GM18499 (cell line): ENCODE results near the gene PODXL.
A peak's percentile ranks its signal among the peaks of the same experiment; 100 is the strongest.

ENCODE experiments used
- ATAC-seq: cut with Tn5 transposase; IDR thresholded peaks from one replicate; pipeline ENCODE4 v1.9.1; 2021; ENCODE audit warnings: moderate number of reproducible peaks; ENCODE audit not compliant: insufficient read depth, unreplicated experiment

The PODXL gene

DNA sequence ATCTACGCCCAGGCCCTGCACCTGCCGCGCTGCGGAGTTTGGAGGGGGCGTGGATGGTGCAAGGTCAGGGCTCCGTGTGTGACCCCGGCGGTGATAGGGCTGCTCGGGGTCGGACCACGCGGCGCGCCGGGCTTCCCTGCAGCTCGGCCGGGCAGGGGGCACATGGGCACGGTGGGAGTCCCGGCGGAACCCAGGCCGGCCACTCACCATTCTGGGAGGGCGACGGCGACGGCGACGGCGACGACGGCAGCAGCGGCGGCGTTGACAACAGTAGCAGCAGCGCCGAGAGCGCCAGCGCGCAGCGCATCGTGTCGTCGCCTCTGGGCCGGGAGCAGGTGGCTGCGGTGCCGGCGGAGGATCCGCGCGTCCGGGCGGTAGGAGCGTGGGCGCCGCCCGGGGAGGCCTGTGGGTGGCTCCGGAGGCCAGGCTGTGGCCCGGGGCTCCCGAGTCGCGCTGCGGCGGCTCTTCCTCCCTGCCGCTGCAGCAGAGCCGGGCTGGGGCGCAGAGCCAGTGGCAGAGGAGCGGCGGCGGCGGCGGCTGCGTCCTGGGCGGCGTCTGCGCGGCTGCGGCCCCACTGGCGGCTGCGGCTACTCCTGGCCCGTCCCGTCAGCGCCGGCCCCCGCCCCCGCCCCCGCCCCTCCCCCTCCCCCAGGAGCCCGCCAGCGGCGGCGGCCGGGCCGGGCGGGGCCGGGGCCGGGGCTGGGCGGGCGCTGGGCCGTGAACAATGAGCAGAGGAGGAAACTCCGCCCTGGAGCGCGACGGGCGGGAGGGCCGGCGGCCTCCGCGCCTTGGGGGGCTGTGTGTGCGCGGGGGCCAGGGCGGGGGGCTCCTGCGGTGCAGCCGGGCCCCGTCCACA, at the start of gene PODXL:
Gene PODXL, minus strand, starts transcription at position 576 of the 856 bp plus-strand sequence. Its CDS starts 269 bp downstream, at position 307.
- ATAC-seq = peak; percentile 38

DNA sequence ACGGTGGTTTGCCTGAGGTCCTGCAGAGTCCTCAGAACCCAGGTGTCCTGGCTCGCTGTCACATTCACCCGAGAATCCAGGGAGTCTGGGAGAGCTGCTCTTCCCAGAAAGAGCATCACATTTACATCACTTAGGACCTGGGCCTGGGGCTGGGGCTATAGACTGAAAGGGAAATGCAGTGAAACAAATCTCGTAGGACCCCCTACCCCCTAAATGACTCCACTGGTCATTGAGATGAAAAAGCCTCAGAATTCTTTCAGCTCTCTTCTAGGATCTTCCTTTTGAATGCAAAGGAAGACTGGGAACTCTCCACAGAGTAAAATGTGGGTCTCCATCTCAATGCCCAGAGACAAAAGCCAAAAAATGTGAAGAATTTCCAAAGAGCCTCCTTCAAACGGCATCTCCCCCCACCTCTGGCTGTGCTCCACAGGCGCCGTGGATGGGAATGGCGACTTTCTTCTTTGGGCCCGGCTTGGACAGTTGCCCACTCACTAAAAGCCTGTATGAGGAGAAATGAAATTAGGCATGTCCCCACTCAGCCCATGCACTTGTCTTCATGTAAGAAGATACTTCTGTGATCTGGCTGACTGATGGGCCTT, 49.0 kb upstream of the PODXL start:
- no peak for ATAC-seq

DNA sequence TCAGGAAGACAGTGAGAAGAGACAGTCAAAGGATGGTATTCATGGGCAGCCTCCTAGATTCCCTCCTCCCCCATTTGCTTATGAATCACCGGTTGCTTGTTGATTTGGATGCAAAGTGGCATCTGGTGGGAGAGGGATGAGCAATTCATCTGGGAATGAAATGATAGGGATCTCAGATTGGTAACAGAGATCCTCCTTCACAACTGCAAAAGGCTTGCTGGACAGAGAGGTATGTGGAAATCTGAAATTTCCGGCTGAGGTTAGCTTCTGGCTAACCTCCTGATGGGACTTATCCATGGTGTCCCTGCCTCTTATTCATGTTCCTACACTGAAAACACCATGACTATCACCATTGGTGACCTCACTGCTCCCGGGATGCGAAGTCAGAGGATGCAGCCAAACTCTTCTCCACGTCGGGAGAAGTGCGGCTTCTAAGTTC, 48.4 kb upstream of the PODXL start:
- no peak for ATAC-seq

DNA sequence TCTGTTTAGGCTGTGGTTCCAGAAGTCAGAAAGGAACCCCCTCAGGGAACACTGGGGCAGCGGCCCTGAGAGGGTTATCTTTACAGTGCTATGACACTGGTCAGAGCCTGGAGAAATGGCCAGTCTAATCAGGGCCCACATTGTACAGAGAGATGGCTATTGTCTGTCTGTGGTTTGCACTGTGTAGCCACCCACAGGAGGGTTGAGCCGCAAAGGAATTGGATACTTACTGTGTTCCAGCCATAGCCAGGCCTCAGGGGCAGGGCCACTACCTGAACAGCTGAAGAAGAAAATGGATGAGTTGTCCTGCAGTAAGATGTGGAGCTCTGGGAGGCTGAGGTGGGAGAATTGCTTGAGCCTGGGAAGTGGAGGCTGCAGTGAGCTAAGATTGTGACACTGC, 47.5 kb upstream of the PODXL start:
- ATAC-seq = no peak

DNA sequence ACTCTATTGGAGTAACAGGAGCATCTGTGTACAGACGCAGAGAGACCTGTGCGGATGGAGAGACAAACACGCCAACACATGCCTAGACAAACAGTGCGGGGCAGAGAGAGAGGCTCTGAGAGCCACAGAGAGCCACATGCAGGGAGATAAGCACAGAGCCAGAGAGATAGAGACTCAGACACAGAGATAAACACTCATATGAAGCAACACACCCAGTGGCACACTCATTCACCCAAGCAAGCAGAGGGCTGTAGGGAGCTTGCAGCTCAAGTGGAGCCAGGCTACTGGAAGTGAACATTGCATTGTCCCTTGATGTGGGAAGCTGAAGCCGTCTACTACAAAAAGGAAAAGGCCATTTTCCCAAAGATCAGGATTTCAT, 46.6 kb upstream of the PODXL start:
- ATAC-seq = no peak

DNA sequence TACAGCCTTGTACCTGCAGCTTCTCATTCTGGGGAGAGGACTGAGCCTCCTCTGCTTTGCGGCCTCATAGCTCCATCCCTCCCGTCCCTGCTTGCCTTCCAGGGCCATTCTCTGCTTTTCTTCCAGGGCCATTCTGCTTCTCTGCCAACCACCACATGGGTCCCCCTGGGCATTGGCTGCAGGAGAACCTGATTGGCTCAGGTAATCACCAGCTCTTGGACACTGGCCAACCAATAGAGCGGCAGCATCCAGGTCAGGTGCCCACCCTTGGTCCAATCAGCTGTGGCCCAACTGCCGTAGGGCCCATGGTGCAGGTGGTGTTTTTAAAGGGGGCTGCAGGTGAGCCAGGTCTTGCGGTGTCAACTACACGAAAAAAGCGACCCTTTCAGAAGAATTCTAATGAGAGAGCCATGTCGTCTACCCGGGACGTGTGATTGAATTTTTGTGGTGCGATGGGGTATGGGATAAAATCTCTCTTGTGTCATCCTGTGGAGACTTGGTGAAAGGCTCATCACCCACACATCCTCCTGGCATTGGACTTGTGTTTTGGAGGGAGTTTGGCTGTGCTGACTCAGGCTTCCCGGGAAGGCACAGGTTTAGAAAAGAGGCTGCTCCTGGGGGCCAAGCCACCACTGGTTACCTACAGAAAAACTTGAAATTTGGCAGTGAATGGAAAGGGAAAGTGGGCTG, 46.0 kb upstream of the PODXL start:
- ATAC-seq = no peak

DNA sequence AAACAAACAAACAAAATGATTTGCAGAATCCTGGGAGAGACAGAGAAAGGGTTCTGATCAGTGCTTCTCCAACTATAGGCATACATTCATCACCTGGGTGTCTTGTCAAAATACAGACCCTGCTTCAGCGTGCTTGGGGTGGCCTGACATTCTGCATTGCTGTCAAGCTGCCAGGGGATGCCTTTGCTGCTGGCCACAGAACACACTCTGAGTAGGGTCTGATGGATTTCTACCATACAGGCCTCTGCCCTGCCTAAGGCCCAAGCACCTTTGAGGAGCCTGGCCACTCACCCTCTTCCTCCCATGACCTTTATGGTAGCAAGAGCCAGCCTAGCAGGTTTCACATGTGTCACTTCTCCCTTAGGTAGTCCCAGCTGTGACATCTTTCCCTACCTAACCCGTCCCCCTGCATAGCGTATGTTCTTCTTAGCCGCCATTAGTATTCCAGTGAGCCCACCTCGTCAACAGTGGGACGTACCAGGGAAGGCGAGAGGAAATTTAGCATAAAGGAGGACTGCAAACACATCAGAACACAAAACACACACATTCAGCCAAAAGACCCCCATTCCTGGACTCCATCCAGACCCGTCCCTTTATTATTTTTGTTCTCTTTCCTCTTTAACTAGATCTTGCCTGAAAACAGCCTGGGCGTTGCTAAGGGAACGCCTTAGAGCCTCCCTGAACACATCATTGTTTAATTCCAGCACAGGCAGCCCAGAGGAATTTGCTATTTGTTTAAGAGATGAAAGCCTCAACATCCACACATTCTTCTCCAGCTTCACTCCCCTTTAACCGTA, 43.9 kb upstream of the PODXL start:
- ATAC-seq = no peak

DNA sequence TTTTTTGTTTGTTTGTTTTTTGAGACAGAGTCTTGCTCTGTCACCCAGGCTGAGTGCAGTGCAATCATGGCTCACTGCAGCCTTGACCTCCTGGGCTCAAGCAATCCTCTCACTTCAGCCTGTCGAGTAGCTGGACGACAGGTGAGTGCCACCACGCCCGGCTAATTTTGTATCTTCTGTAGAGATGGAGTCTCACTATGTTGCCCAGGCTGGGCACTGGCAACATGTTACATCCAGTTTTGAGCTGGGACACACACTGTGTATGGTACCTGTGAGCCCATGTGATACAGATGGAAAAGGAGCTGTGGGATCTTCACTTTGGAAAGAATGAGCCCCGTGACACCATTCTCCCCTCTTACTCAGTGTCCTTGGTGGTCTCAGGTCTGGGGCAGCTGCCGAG, 40.4 kb upstream of the PODXL start:
- ATAC-seq = no peak

DNA sequence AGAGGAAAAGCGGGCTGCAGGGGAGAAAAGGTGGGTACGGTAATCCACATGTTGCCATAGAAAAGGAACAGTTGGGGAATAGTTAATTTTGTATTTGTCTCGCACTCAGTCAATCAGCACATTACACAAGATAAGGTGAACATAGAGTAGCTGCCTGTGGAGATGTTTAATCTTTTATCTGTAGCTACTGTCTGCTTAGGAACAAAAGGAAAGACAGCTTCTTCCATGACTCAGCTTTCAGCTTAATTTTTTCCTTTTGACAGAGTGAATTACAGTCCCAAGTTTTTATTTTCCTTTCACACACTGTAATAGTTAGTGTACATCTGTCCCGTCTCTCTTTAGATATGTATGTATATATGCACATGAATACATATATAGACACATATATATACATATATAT, 39.3 kb upstream of the PODXL start:
- ATAC-seq = no peak

DNA sequence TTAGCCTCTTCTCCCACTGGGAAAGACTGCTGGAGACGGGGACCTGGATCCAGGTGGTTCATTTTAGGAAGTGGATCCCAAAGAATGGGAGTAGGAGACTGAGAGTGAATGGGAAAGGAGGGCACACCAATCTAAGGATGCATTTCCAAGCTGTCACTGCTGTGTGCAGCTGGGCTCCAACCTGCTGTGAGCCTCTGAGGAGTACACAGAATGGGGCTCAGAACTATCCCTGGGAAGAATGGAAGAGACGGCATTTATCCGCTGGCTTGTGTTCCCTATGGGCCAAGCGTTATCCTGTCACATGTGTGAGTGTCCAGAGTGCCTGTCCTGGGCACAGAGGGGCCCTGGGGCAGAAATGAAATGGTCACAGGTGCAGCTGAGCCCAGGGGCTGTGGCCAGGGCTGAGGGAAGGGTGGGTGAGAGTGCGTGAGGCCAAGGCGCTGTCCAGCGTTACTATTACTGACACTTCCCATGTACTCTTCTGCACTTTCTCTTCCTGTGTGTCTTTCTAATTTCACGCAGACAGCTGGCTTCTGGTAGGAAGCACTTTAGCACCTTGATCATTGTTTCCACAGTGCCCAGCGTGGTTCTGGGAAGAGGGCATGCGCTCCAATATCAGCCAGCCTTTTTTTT, 35.4 kb upstream of the PODXL start:
- ATAC-seq = no peak

DNA sequence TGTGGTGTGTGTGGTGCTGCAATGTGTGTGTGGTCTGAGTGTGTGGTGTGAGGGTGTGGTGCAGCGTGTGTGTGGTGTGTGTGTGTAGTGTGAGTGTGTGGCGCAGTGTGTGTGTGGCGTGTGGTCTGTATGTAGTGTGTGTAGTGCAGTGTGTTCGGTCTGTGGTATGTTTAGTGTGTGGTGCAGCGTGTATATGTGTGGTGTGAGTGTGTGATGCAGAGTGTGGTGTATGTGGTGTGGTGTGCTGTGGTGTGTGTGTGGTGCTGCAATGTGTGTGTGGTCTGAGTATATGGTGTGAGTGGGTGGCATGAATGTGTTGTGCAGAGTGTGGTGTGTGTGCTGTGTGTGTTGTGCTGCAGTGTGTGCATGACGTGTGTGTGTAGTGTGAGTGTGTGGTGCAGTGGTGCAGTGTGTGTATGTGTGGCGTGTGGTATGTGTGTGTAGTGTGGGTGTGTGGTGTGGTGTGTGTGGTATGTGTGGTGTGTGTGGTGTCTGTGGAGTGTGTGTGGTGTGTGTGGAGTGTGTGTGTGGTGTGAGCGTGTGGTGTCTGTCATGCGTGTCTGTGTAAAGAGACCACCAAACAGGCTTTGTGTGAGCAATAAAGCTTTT, 31.0 kb upstream of the PODXL start:
- ATAC-seq = no peak

DNA sequence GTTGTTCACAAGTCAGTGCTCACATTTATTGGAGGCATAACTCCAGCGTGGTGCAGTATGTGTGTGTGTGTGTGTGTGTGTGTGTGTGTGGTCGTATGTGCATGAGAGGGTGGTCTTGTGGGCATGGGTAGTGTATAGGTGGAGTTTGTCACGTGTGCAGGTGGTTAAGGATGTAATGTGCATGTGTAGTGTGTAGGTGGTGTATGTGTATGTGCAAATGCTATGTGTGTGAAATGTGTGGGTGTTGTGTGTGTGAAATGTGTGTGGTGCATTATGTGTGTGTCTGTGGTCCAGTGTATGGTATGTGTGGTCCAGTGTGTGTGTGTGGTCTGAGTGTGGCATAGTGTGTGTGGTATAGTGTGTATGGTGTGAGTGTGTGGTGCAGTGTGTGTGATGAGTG, 30.3 kb upstream of the PODXL start:
- no peak for ATAC-seq

DNA sequence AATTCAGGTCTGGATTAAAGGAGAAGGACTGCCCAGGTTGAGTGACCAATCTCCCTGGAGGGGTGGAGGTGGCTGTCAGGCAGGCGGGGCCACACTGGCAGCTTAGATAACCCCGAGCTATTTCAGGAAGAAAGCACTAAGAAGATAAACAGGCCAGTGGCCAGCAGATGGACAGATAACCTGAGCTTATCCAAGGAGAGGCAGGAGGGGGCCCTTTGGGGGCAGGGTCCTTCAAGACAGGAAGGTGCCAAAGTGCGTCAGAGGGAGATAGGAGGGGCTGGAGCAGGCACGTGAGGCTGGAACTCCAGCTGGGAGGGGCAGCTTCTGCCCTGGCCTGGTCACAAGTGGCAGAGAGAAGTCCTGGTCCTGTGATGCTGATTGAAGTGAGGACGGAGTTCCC, 29.8 kb upstream of the PODXL start:
- no peak for ATAC-seq

DNA sequence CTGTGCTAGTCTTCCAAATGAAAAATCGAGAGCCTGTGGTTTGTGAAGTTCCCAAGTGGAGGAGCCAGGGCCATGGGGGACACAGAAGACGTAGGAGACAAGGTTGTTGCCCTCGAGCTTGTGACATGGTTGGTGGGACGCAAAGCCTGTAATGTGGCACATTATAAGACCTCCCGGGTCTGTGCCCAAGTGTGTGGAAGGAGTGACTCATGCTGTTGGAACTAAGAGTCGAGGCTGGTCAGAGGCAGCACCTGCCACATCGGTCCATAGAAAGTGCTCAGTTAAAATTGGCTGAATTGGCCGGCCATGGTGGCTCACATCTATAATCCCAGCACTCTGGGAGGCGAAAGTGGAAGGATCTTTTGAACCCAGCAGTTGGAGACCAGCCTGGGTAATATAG, 27.0 kb upstream of the PODXL start:
- no peak for ATAC-seq

DNA sequence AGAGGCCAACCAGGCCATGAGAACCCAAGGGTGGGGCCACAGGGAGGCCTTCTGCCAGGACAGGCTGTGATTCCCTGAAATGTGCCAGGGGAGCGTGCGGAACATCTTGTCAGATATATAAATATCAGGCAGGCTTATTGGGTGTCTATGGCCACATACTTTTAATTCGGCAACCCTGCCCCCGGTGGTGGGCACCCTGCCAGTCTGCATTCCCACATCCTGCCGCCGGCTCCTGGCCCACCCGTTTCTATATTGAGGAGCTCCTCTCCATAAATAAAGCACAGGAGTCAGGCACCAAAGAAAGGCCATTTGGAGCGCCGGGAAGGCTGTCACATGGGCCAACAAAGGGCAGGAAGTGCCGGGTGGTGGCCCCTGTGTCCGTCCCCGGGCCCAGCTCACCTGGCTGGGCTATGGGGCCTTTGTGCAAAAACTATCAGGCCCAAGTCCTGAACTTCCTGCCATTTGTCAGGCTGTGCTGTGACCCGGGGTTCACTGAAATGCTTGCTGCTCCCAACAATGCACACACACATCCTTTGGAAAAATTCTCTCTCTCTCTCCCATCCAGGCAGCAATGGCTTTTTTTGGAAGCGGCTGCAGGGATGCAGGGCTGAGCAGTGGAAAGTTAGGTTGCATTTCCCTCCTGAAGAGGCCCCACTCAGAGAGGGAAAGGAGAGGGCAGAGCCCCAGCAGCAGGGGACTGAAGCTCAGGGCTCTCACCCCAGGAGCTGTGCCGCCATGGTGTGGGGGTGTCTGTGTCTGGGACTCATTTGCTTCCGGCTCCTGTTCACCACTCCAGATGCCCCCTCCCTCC, 25.0 kb upstream of the PODXL start:
- ATAC-seq = no peak

DNA sequence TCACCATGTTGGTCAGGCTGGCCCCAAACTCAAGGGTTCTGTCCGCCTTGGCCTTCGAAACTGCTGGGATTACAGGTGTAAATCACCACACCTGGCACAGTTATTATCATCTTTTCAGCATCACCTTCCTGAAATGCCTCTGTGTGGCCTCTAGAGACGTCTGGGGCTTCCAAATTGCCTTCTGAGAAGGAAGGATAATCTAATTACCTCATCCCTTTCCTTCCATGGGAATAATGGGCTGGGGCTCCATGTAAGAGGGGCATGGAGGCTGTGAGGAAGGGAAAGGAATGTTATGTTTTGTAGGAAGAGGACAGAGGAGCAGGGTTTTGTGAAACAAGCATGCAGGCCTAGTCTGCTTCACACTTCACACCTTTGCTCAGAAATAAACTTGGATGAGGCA, 22.2 kb upstream of the PODXL start:
- no peak for ATAC-seq

DNA sequence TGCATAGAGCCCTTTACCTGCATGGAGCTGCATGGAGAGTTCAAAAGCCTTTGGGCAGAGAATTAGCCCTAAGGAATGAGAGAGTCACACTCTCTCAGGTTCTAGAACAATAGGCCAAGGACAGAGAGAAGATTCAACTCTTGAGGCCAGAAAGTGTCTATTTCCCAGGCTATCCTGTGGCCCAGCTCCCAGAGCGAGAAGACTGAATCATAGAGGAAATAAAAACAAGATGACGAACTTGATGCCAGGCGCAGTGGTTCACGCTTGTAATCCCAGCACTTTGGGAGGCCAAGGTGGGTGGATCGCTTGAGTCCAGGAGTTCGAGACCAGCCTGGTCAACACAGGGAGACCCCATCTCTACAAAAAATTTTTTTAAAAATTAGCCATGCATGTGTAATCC, 18.3 kb upstream of the PODXL start:
- no peak for ATAC-seq

DNA sequence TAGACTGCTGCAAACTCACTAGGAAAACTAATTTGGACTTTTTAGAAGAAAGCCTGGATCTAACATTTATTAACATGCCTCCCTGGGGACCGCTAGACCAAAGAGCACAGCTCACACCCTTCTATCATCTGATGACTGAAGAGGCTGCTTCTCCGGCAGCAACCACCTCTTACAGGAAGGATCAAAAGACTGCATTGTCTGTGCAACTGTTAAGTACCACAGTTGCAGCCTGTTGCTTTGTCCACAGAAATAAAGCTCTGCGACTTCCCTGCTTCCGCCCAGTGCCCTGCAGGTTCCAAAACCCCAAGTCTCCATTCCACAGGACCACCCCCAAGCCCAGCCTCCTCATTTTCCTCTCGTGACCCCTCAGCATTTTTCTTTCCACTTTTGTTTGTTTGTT, 14.0 kb upstream of the PODXL start:
- no peak for ATAC-seq

DNA sequence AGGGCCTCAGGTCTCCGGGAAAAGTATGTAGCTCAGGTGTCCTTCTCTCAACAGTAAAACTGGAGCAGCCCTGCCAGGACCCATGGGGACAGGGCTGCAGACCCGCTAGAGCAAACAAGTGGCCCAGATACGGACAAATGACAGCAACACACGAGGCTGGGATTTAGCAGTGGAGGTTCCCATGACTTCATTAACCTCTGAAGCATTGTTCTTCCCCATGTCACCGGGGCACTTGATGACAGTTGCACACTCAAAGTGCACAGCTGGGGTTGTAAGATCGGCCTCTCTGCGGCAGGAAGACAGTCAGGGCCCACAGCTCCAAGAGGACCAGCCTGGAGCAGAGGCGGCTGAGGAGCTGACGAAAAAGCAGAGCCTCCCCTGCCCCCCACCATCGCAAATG, 12.5 kb upstream of the PODXL start:
- ATAC-seq = no peak
